ENCODE data around the gene SLC9A2.

SLC9A2 gene

GRCh38 chr2:102618452-102619413, 620 bp upstream of the SLC9A2 start:
- H3K9me3 ChIP-seq (ENCODE audit: control insufficient read depth in 1 of 2, low read length in 2 of 2): no peaks in the 10 kb centered on the region
- H3K9ac ChIP-seq (ENCODE audit: low read depth in 1 of 2, low read length in 2 of 2): peak overlapping the region; percentile 49 to 50
- peaks cover 10 to 12% of the 10 kb centered on the region in 2 donors for H3K27me3 ChIP-seq (ENCODE audit: control insufficient read depth in 1 of 2, insufficient read depth in 2 of 2, low read length in 2 of 2)
- peak overlapping the region; percentile 73 to 74 for H3K4me3 ChIP-seq (ENCODE audit: low read depth in 1 of 2, low read length in 2 of 2)
- H3K36me3 ChIP-seq (ENCODE audit: control insufficient read depth in 1 of 2, insufficient read depth in 2 of 2, low read length in 2 of 2): no peaks in the 10 kb centered on the region
- peaks cover 19 to 23% of the 10 kb centered on the region in 2 donors for H3K4me1 ChIP-seq (ENCODE audit: control insufficient read depth in 1 of 2, insufficient read depth in 2 of 2, low read length in 2 of 2)
- H3K27ac ChIP-seq (ENCODE audit: low read depth, low read length): no peak overlapping the region

GRCh38 chr2:102620332-102620731, 979 bp downstream of the SLC9A2 start:
- peaks cover 23% of the 10 kb centered on the region in 2 donors for H3K4me1 ChIP-seq (ENCODE audit: control insufficient read depth in 1 of 2, insufficient read depth in 2 of 2, low read length in 2 of 2)
- peak overlapping the region; percentile 73 for H3K4me3 ChIP-seq (ENCODE audit: low read depth in 1 of 2, low read length in 2 of 2)
- no peaks in the 10 kb centered on the region for H3K9me3 ChIP-seq (ENCODE audit: control insufficient read depth in 1 of 2, low read length in 2 of 2)
- peak overlapping the region; percentile 44 to 57 for H3K9ac ChIP-seq (ENCODE audit: low read depth in 1 of 2, low read length in 2 of 2)
- H3K27ac ChIP-seq (ENCODE audit: low read depth, low read length): no peak overlapping the region
- H3K36me3 ChIP-seq (ENCODE audit: control insufficient read depth in 1 of 2, insufficient read depth in 2 of 2, low read length in 2 of 2): no peaks in the 10 kb centered on the region
- peaks cover 10 to 12% of the 10 kb centered on the region in 2 donors for H3K27me3 ChIP-seq (ENCODE audit: control insufficient read depth in 1 of 2, insufficient read depth in 2 of 2, low read length in 2 of 2)

- Histone ChIP-seq H3K27me3 (ENCODE audit: control insufficient read depth in 1 of 2, insufficient read depth in 2 of 2, low read length in 2 of 2) (peaks cover 10 to 12% of the 10 kb centered on the region in 2 donors), H3K4me3 (ENCODE audit: low read depth in 1 of 2, low read length in 2 of 2) (no peak overlapping the region), H3K27ac (ENCODE audit: low read depth, low read length) (no peak overlapping the region), H3K4me1 (ENCODE audit: control insufficient read depth in 1 of 2, insufficient read depth in 2 of 2, low read length in 2 of 2) (peaks cover 23% of the 10 kb centered on the region in 2 donors), H3K9ac (ENCODE audit: low read depth in 1 of 2, low read length in 2 of 2) (no peak overlapping the region), H3K9me3 (ENCODE audit: control insufficient read depth in 1 of 2, low read length in 2 of 2) (no peaks in the 10 kb centered on the region), H3K36me3 (ENCODE audit: control insufficient read depth in 1 of 2, insufficient read depth in 2 of 2, low read length in 2 of 2) (no peaks in the 10 kb centered on the region)
These were observed 2.3 kb downstream of the SLC9A2 start for GRCh38 chr2:102621630-102622029.

- Histone ChIP-seq H3K4me1 (ENCODE audit: control insufficient read depth in 1 of 2, insufficient read depth in 2 of 2, low read length in 2 of 2) (peaks cover 23% of the 10 kb centered on the region in 2 donors), H3K27ac (ENCODE audit: low read depth, low read length) (no peak overlapping the region), H3K4me3 (ENCODE audit: low read depth in 1 of 2, low read length in 2 of 2) (peak overlapping the region in 1 of 2 donors; percentile 6), H3K36me3 (ENCODE audit: control insufficient read depth in 1 of 2, insufficient read depth in 2 of 2, low read length in 2 of 2) (no peaks in the 10 kb centered on the region), H3K9me3 (ENCODE audit: control insufficient read depth in 1 of 2, low read length in 2 of 2) (no peaks in the 10 kb centered on the region), H3K9ac (ENCODE audit: low read depth in 1 of 2, low read length in 2 of 2) (no peak overlapping the region), H3K27me3 (ENCODE audit: control insufficient read depth in 1 of 2, insufficient read depth in 2 of 2, low read length in 2 of 2) (peaks cover 10 to 12% of the 10 kb centered on the region in 2 donors)
These were observed 3.3 kb downstream of the SLC9A2 start for GRCh38 chr2:102622646-102623045.

GRCh38 chr2:102630458-102630857, 11.1 kb downstream of the SLC9A2 start:
- Histone ChIP-seq H3K4me1 (ENCODE audit: control insufficient read depth in 1 of 2, insufficient read depth in 2 of 2, low read length in 2 of 2) (no peaks in the 10 kb centered on the region), H3K36me3 (ENCODE audit: control insufficient read depth in 1 of 2, insufficient read depth in 2 of 2, low read length in 2 of 2) (no peaks in the 10 kb centered on the region), H3K27ac (ENCODE audit: low read depth, low read length) (no peak overlapping the region), H3K9me3 (ENCODE audit: control insufficient read depth in 1 of 2, low read length in 2 of 2) (no peaks in the 10 kb centered on the region), H3K9ac (ENCODE audit: low read depth in 1 of 2, low read length in 2 of 2) (no peak overlapping the region), H3K4me3 (ENCODE audit: low read depth in 1 of 2, low read length in 2 of 2) (no peak overlapping the region), H3K27me3 (ENCODE audit: control insufficient read depth in 1 of 2, insufficient read depth in 2 of 2, low read length in 2 of 2) (no peaks in the 10 kb centered on the region)

- no peak overlapping the region for H3K4me3 ChIP-seq (ENCODE audit: low read depth in 1 of 2, low read length in 2 of 2)
- no peak overlapping the region for H3K9ac ChIP-seq (ENCODE audit: low read depth in 1 of 2, low read length in 2 of 2)
- H3K27me3 ChIP-seq (ENCODE audit: control insufficient read depth in 1 of 2, insufficient read depth in 2 of 2, low read length in 2 of 2): no peaks in the 10 kb centered on the region
- no peak overlapping the region for H3K27ac ChIP-seq (ENCODE audit: low read depth, low read length)
- no peaks in the 10 kb centered on the region for H3K36me3 ChIP-seq (ENCODE audit: control insufficient read depth in 1 of 2, insufficient read depth in 2 of 2, low read length in 2 of 2)
- peaks cover 14 to 15% of the 10 kb centered on the region in 2 donors for H3K4me1 ChIP-seq (ENCODE audit: control insufficient read depth in 1 of 2, insufficient read depth in 2 of 2, low read length in 2 of 2)
- no peaks in the 10 kb centered on the region for H3K9me3 ChIP-seq (ENCODE audit: control insufficient read depth in 1 of 2, low read length in 2 of 2)
These were observed 13.2 kb downstream of the SLC9A2 start for GRCh38 chr2:102632380-102633175.

- Histone ChIP-seq H3K27me3 (ENCODE audit: control insufficient read depth in 1 of 2, insufficient read depth in 2 of 2, low read length in 2 of 2) (no peaks in the 10 kb centered on the region), H3K9me3 (ENCODE audit: control insufficient read depth in 1 of 2, low read length in 2 of 2) (no peaks in the 10 kb centered on the region), H3K36me3 (ENCODE audit: control insufficient read depth in 1 of 2, insufficient read depth in 2 of 2, low read length in 2 of 2) (no peaks in the 10 kb centered on the region), H3K4me1 (ENCODE audit: control insufficient read depth in 1 of 2, insufficient read depth in 2 of 2, low read length in 2 of 2) (peaks cover 14 to 16% of the 10 kb centered on the region in 2 donors), H3K9ac (ENCODE audit: low read depth in 1 of 2, low read length in 2 of 2) (no peak overlapping the region), H3K4me3 (ENCODE audit: low read depth in 1 of 2, low read length in 2 of 2) (no peak overlapping the region), H3K27ac (ENCODE audit: low read depth, low read length) (no peak overlapping the region)
These were observed 15.5 kb downstream of the SLC9A2 start for GRCh38 chr2:102634831-102635241.

GRCh38 chr2:102635317-102635716, 16.0 kb downstream of the SLC9A2 start:
- Histone ChIP-seq H3K27ac (ENCODE audit: low read depth, low read length) (no peak overlapping the region), H3K9ac (ENCODE audit: low read depth in 1 of 2, low read length in 2 of 2) (no peak overlapping the region), H3K4me1 (ENCODE audit: control insufficient read depth in 1 of 2, insufficient read depth in 2 of 2, low read length in 2 of 2) (peaks cover 14 to 16% of the 10 kb centered on the region in 2 donors), H3K27me3 (ENCODE audit: control insufficient read depth in 1 of 2, insufficient read depth in 2 of 2, low read length in 2 of 2) (no peaks in the 10 kb centered on the region), H3K4me3 (ENCODE audit: low read depth in 1 of 2, low read length in 2 of 2) (no peak overlapping the region), H3K9me3 (ENCODE audit: control insufficient read depth in 1 of 2, low read length in 2 of 2) (no peaks in the 10 kb centered on the region), H3K36me3 (ENCODE audit: control insufficient read depth in 1 of 2, insufficient read depth in 2 of 2, low read length in 2 of 2) (no peaks in the 10 kb centered on the region)

- no peaks in the 10 kb centered on the region for H3K27me3 ChIP-seq (ENCODE audit: control insufficient read depth in 1 of 2, insufficient read depth in 2 of 2, low read length in 2 of 2)
- no peaks in the 10 kb centered on the region for H3K9me3 ChIP-seq (ENCODE audit: control insufficient read depth in 1 of 2, low read length in 2 of 2)
- no peak overlapping the region for H3K27ac ChIP-seq (ENCODE audit: low read depth, low read length)
- H3K9ac ChIP-seq (ENCODE audit: low read depth in 1 of 2, low read length in 2 of 2): no peak overlapping the region
- H3K4me3 ChIP-seq (ENCODE audit: low read depth in 1 of 2, low read length in 2 of 2): peak overlapping the region; percentile 12 to 33
- H3K36me3 ChIP-seq (ENCODE audit: control insufficient read depth in 1 of 2, insufficient read depth in 2 of 2, low read length in 2 of 2): no peaks in the 10 kb centered on the region
- H3K4me1 ChIP-seq (ENCODE audit: control insufficient read depth in 1 of 2, insufficient read depth in 2 of 2, low read length in 2 of 2): peaks cover 14 to 16% of the 10 kb centered on the region in 2 donors
These were observed 17.0 kb downstream of the SLC9A2 start for GRCh38 chr2:102636283-102636907.

All from duodenal mucosa (tissue), 2 donors.